ENCODE data around the gene LRIG1.

Gene LRIG1

DNA sequence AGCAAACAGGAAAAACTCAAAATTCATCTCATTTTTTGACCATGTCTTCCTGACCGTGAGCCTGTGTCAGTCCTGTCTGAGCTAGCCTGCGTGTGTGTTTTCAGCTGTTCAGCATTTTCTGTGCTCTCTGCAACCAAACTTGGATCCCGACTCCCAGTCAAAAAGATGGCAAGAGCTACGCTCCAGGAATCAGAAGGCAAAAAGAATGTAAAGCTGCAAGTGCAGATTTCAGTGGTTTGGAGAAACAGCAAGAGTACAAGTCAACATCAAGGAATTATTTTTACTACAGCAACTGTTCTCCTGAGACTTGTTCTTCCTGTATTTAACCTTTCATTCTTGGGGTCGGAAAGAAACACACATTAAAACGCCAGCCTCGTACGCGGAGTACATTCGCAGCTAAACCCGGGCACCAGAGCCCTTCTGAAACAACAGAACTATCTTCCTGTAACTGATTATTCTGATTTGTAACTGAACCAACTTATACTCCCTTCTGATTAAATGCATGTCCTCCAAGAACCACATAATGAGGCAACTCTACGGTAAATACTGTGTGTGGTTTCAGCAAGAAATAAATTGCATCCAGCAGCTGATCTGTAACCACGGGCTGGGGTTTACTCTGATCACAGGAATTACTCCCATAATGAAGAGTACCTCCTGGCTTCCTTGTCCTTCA lies 107.4 kb downstream of the LRIG1 start:
- FAIRE-seq: no peak
- TF ChIP-seq, protein P1, sequence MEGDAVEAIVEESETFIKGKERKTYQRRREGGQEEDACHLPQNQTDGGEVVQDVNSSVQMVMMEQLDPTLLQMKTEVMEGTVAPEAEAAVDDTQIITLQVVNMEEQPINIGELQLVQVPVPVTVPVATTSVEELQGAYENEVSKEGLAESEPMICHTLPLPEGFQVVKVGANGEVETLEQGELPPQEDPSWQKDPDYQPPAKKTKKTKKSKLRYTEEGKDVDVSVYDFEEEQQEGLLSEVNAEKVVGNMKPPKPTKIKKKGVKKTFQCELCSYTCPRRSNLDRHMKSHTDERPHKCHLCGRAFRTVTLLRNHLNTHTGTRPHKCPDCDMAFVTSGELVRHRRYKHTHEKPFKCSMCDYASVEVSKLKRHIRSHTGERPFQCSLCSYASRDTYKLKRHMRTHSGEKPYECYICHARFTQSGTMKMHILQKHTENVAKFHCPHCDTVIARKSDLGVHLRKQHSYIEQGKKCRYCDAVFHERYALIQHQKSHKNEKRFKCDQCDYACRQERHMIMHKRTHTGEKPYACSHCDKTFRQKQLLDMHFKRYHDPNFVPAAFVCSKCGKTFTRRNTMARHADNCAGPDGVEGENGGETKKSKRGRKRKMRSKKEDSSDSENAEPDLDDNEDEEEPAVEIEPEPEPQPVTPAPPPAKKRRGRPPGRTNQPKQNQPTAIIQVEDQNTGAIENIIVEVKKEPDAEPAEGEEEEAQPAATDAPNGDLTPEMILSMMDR (IDR thresholded peaks at IDR 0.05; ENCODE audit: insufficient read depth, missing control alignments): no peak
- DNase-seq (ENCODE audit: insufficient read length, low spot score): no peak

- TF ChIP-seq, protein P1 (IDR thresholded peaks at IDR 0.05; ENCODE audit: insufficient read depth, missing control alignments): no peak
- DNase-seq (ENCODE audit: insufficient read length, low spot score) (no peak), FAIRE-seq (no peak)
Observed at GRCh38 chr3:66392966-66393332, 107.9 kb downstream of the LRIG1 start.

- DNase-seq (ENCODE audit: insufficient read length, low spot score) (no peak), FAIRE-seq (no peak)
- TF ChIP-seq, protein P1 (IDR thresholded peaks at IDR 0.05; ENCODE audit: insufficient read depth, missing control alignments): no peak
Observed at GRCh38 chr3:66392512-66392911, 108.3 kb downstream of the LRIG1 start.

DNA sequence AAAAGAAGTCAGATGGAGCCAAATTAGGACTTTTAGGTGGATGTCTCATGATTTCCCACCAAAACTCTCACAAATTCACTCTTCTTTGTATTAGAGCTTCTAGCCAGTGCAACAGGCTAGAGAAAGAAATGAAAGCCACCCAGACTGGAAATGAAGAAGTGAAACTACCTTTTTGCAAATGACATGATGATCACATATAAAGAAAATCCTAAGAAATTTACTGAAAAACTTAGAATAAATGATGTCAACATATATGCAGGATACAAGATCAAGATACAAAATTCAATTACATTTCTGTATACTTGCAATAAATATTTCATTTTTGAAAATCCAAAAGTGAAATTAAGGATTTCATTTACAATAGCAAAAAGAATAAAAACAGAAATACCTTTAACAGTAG lies 110.8 kb downstream of the LRIG1 start:
- TF ChIP-seq, protein P1 (IDR thresholded peaks at IDR 0.05; ENCODE audit: insufficient read depth, missing control alignments): no peak
- no peak for FAIRE-seq

GRCh38 chr3:66386925-66387650 lies 113.7 kb downstream of the LRIG1 start:
- no peak for FAIRE-seq

More for the DNA sequence above, 110.8 kb downstream of the LRIG1 start:
- DNase-seq (ENCODE audit: insufficient read length, low spot score): no peak

GRCh38 chr3:66386011-66386924 lies 114.6 kb downstream of the LRIG1 start:
- TF ChIP-seq, protein P1 (IDR thresholded peaks at IDR 0.05; ENCODE audit: insufficient read depth, missing control alignments): no peak
- no peak for FAIRE-seq
- DNase-seq (ENCODE audit: insufficient read length, low spot score): no peak

More at GRCh38 chr3:66386925-66387650, 113.7 kb downstream of the LRIG1 start:
- TF ChIP-seq, protein P1 (IDR thresholded peaks at IDR 0.05; ENCODE audit: insufficient read depth, missing control alignments): no peak
- no peak for DNase-seq (ENCODE audit: insufficient read length, low spot score)

All from D721Med (cell line).